HEK293 (cell line): ENCODE measurements around the gene C2orf76.

Experiments
- CTCF ChIA-PET: fragments of 350-600 bp; formaldehyde crosslinking; extraction: SDS; loops from one replicate; lab custom pipeline; 2021; ENCODE audit warnings: antibody characterized with exemption; lab: Yijun Ruan, JAX
- POLR2A ChIA-PET: fragments of 300-600 bp; formaldehyde crosslinking; extraction: SDS; loops from one replicate; lab custom pipeline; 2020; ENCODE audit warnings: antibody characterized with exemption, inconsistent platforms; lab: Yijun Ruan, JAX
- H3K27ac ChIP-seq: fragments of 200-500 bp; sonication (Bioruptor generic); 2 replicates; pipeline ENCODE4 v1.5.1; 2014; ENCODE audit warnings: low read depth, low read length, control low read depth, inconsistent platforms; ENCODE audit errors: extremely low read depth
- H3K36me3 ChIP-seq, 2 experiments: fragments of 200-500 bp in 1 of 2; sonication (Bioruptor generic) in 1 of 2; 1 replicate in 1 of 2; 2 replicates in 1 of 2; pipeline ENCODE4 v1.5.1; 2014 to 2017; ENCODE audit warnings: inconsistent platforms in 2 of 2, low read length in 2 of 2; ENCODE audit not compliant: control insufficient read depth in 2 of 2, insufficient read depth in 1 of 2
- H3K4me1 ChIP-seq: fragments of 200-500 bp; sonication (Bioruptor generic); 2 replicates; pipeline ENCODE4 v1.5.1; 2014; ENCODE audit warnings: mild to moderate bottlenecking, low read length, inconsistent platforms; ENCODE audit not compliant: control insufficient read depth, insufficient read depth
- H3K4me3 ChIP-seq: 2 replicates; pipeline ENCODE4 v1.5.1; 2011; ENCODE audit warnings: low read depth, mild to moderate bottlenecking, control low read depth, low read length, moderate library complexity
- H3K9me3 ChIP-seq: fragments of 200-500 bp; sonication (Bioruptor generic); 2 replicates; pipeline ENCODE4 v1.5.1; 2014; ENCODE audit warnings: low read depth, low read length, inconsistent platforms; ENCODE audit not compliant: control insufficient read depth, insufficient read depth
- AEBP2 ChIP-seq: fragments of 450-650 bp; formaldehyde crosslinking; IDR thresholded peaks from 2 replicates; pipeline ENCODE4 v1.5.1; 2016; ENCODE audit warnings: missing biosample characterization, missing genetic modification characterization, borderline replicate concordance
- KLF1 ChIP-seq: fragments of 450-650 bp; formaldehyde crosslinking; IDR thresholded peaks from 2 replicates; pipeline ENCODE4 v1.5.1; 2016; ENCODE audit warnings: missing biosample characterization, missing genetic modification characterization
- KLF8 ChIP-seq: fragments of 450-650 bp; formaldehyde crosslinking; IDR thresholded peaks from 2 replicates; pipeline ENCODE4 v1.5.1; 2016; ENCODE audit warnings: missing biosample characterization, missing genetic modification characterization
- PBX3 ChIP-seq: sonication (generic); formaldehyde crosslinking; IDR thresholded peaks from 2 replicates; pipeline ENCODE4 v1.8.1; 2022; ENCODE audit warnings: mild to moderate bottlenecking, moderate library complexity, missing genetic modification reagents
- ZBTB11 ChIP-seq: fragments of 450-650 bp; formaldehyde crosslinking; conservative IDR thresholded peaks from 2 replicates; pipeline ENCODE4 v1.5.1; 2016; ENCODE audit warnings: low read depth, missing biosample characterization, missing genetic modification characterization
- ZFP3 ChIP-seq: fragments of 450-650 bp; formaldehyde crosslinking; IDR thresholded peaks from 2 replicates; pipeline ENCODE4 v1.5.1; 2016; ENCODE audit warnings: low read depth, missing biosample characterization, missing genetic modification characterization
- ZNF18 ChIP-seq: fragments of 450-650 bp; formaldehyde crosslinking; IDR thresholded peaks from 2 replicates; pipeline ENCODE4 v1.5.1; 2016; ENCODE audit warnings: missing biosample characterization, missing genetic modification characterization
- ZNF214 ChIP-seq: fragments of 450-650 bp; formaldehyde crosslinking; IDR thresholded peaks from 2 replicates; pipeline ENCODE4 v1.5.1; 2017; ENCODE audit warnings: missing biosample characterization, mild to moderate bottlenecking, missing genetic modification characterization, borderline replicate concordance
- ZNF324 ChIP-seq: fragments of 450-650 bp; formaldehyde crosslinking; IDR thresholded peaks from 2 replicates; pipeline ENCODE4 v1.5.1; 2016; ENCODE audit warnings: missing biosample characterization, missing genetic modification characterization
- ZNF488 ChIP-seq: fragments of 450-650 bp; formaldehyde crosslinking; IDR thresholded peaks from 2 replicates; pipeline ENCODE4 v1.5.1; 2016; ENCODE audit warnings: missing biosample characterization, missing genetic modification characterization
- ZNF513 ChIP-seq: fragments of 450-650 bp; IDR thresholded peaks from 2 replicates; pipeline ENCODE4 v1.5.1; 2018; ENCODE audit warnings: missing biosample characterization, missing genetic modification characterization
- ZNF529 ChIP-seq: fragments of 450-650 bp; formaldehyde crosslinking; IDR thresholded peaks from 2 replicates; pipeline ENCODE4 v1.5.1; 2017; ENCODE audit warnings: missing genetic modification characterization, missing biosample characterization; ENCODE audit not compliant: insufficient replicate concordance
- ZNF580 ChIP-seq: fragments of 450-650 bp; formaldehyde crosslinking; IDR thresholded peaks from 2 replicates; pipeline ENCODE4 v1.5.1; 2016; ENCODE audit warnings: missing biosample characterization, missing genetic modification characterization
- ZNF670 ChIP-seq: fragments of 450-650 bp; formaldehyde crosslinking; IDR thresholded peaks from 2 replicates; pipeline ENCODE4 v1.5.1; 2016; ENCODE audit warnings: missing biosample characterization, missing genetic modification characterization, low read depth
- ZNF701 ChIP-seq: fragments of 450-650 bp; formaldehyde crosslinking; IDR thresholded peaks from 2 replicates; pipeline ENCODE4 v1.5.1; 2016; ENCODE audit warnings: missing biosample characterization, missing genetic modification characterization
- ZNF785 ChIP-seq: fragments of 450-650 bp; formaldehyde crosslinking; IDR thresholded peaks from 2 replicates; pipeline ENCODE4 v1.5.1; 2016; ENCODE audit warnings: missing biosample characterization, missing genetic modification characterization
- ZNF791 ChIP-seq: fragments of 450-650 bp; formaldehyde crosslinking; IDR thresholded peaks from 2 replicates; pipeline ENCODE4 v1.5.1; 2016; ENCODE audit warnings: missing biosample characterization, missing genetic modification characterization
- ZNF792 ChIP-seq: fragments of 450-650 bp; formaldehyde crosslinking; IDR thresholded peaks from 2 replicates; pipeline ENCODE4 v1.5.1; 2016; ENCODE audit warnings: missing biosample characterization, missing genetic modification characterization
- ZSCAN18 ChIP-seq: fragments of 450-650 bp; formaldehyde crosslinking; IDR thresholded peaks from 2 replicates; pipeline ENCODE4 v1.5.1; 2016; ENCODE audit warnings: missing biosample characterization, missing genetic modification characterization
- ZSCAN23 ChIP-seq: fragments of 450-650 bp; formaldehyde crosslinking; IDR thresholded peaks from 2 replicates; pipeline ENCODE4 v1.5.1; 2016; ENCODE audit warnings: missing biosample characterization, missing genetic modification characterization

C2orf76 gene

GRCh38 chr2:119316066-119316465 is 50.6 kb downstream of the C2orf76 start:
- no peaks in the 10 kb centered on the region for H3K4me1 ChIP-seq
- no peak overlapping the region for H3K27ac ChIP-seq
- no peak overlapping the region for H3K4me3 ChIP-seq
- ChIA-PET CTCF (no interaction called here), POLR2A (no interaction called here)
- no peaks in the 10 kb centered on the region for H3K9me3 ChIP-seq
- H3K36me3 ChIP-seq = no peaks in the 10 kb centered on the region
- TF ChIP-seq KLF1 (tag by site-specific recombination) (no peak), ZNF792 (no peak), ZNF18 (tag by site-specific recombination) (no peak), ZSCAN18 (tag by site-specific recombination) (no peak), AEBP2 (no peak), ZNF701 (no peak), ZNF580 (no peak), ZNF488 (tag by site-specific recombination) (no peak), ZNF791 (tag by site-specific recombination) (no peak), ZFP3 (tag by site-specific recombination) (no peak), ZNF785 (tag by site-specific recombination) (no peak), ZNF670 (tag by site-specific recombination) (no peak)
- TF ChIP-seq, all 188 proteins: peak for 0

GRCh38 chr2:119315241-119315925 is 51.3 kb downstream of the C2orf76 start:
- Histone ChIP-seq H3K36me3 (no peaks in the 10 kb centered on the region), H3K9me3 (no peaks in the 10 kb centered on the region), H3K4me3 (no peak overlapping the region), H3K4me1 (no peaks in the 10 kb centered on the region), H3K27ac (no peak overlapping the region)
- POLR2A ChIA-PET = no interaction called here
- CTCF ChIA-PET = no interaction called here
- TF ChIP-seq ZNF785 (tag by site-specific recombination) (no peak), ZSCAN23 (no peak), ZBTB11 (tag by site-specific recombination) (no peak), ZSCAN18 (tag by site-specific recombination) (no peak), PBX3 (no peak), ZNF513 (tag by site-specific recombination) (no peak), ZNF214 (no peak), ZNF529 (tag by site-specific recombination) (no peak), KLF8 (tag by site-specific recombination) (no peak), ZFP3 (tag by site-specific recombination) (no peak), ZNF324 (tag by site-specific recombination) (no peak)
